Breast epithelium (tissue), 4 donors: ENCODE results near the gene SNUPN. TPM values are rescaled to one million over a fixed set of nuclear protein-coding genes. Genes with fewer than 3 reads are reported as not detected.

Experiments used
- DNase-seq, 2 donors: peaks; one replicate each; pipeline ENCODE4 v3.0.0-alpha.2; 2019; ENCODE audit warnings: low spot score in 2 of 2
- H3K27ac ChIP-seq, 2 donors: fragments of 200-600 bp; sonication (generic) in 1 of 2; one replicate each; pipeline ENCODE4 v1.5.1; 2016 to 2019; ENCODE audit warnings: mild to moderate bottlenecking in 1 of 2
- H3K27me3 ChIP-seq, 2 donors: fragments of 200-600 bp; sonication (generic) in 1 of 2; one replicate each; pipeline versions ENCODE4 v1.5.1 to v1.6.0; 2017 to 2019; ENCODE audit warnings: control low read depth in 1 of 2, mild to moderate bottlenecking in 1 of 2
- H3K36me3 ChIP-seq: fragments of 200-600 bp; one replicate; pipeline ENCODE4 v1.5.1; 2019
- H3K4me1 ChIP-seq, 2 donors: fragments of 200-600 bp; sonication (generic); one replicate each; pipeline ENCODE4 v1.5.1; 2016 to 2019; ENCODE audit warnings: control low read depth in 1 of 2
- H3K4me3 ChIP-seq, 3 donors: fragments of 200-600 bp; sonication (generic); 1 replicate in 2 of 3; 2 replicates in 1 of 3; pipeline ENCODE4 v1.5.1; 2016 to 2019; ENCODE audit warnings: mild to moderate bottlenecking in 3 of 3, moderate library complexity in 2 of 3
- H3K9me3 ChIP-seq, 2 donors: fragments of 200-600 bp; sonication (generic) in 1 of 2; one replicate each; pipeline ENCODE4 v1.5.1; 2016 to 2019; ENCODE audit warnings: control low read depth in 1 of 2
- POLR2A ChIP-seq: fragments of 450-650 bp; IDR thresholded peaks from one replicate; pipeline ENCODE4 v1.6.1; 2016; ENCODE audit warnings: antibody characterized with exemption, mild to moderate bottlenecking, moderate library complexity
- POLR2AphosphoS5 ChIP-seq, 3 donors: sonication (generic); formaldehyde crosslinking; IDR thresholded peaks; one replicate each; pipeline ENCODE4 v1.6.1; 2017; ENCODE audit warnings: antibody characterized with exemption in 3 of 3
- intact Hi-C: fragments of 100-400 bp; cut with DNase I; formaldehyde crosslinking; loops from one replicate; pipeline ENCODE4 v1.15.1; 2023; ENCODE audit warnings: low total_unique reads
- total RNA-seq, 3 donors: library from RNA; depleted of rRNA; stranded (reverse); fragments of >200 nt; gene quantifications; one replicate each; pipeline ENCODE4 v1.1.0, GENCODE V29; 2016
- TF ChIP-seq, protein P1 (sequence below), 3 donors: fragments of 450-650 bp; IDR thresholded peaks; one replicate each; pipeline ENCODE4 v1.5.1; 2016 to 2017; ENCODE audit warnings: antibody characterized with exemption in 3 of 3, mild to moderate bottlenecking in 3 of 3, moderate library complexity in 3 of 3

Gene SNUPN
- total RNA-seq, 3 donors from 2014 or later, result 19.8 to 24.9 (median 23.6) TPM

DNA sequence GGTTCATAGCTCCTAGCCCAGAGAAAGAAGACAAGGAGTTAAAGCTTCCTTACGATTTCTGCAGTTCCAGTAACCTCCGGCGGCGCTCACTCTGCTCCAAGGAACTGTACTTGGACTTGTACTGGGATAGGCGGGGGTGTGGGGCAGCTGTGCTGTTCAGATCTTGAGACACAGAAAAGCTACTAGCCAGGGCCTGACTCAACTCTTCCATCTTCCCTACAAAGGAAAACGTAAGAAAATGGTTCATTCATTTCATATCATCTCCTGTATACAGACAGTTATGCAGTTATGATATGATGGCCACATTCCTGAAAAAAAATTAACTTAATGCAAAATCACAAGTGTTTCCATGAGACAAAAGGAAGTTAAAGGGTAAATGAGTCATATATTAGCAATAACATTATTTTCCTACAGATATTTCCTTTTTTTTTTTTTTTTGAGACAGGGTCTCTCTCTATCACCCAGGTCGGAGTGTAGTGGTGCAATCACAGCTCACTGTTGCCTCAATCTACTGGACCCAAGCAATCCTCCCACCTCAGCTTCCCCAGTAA is 4.6 kb downstream of the SNUPN start:
- intact Hi-C loops, result no loop called here
- Histone ChIP-seq H3K4me1 (peaks cover 0 to 5% of the 10 kb centered on the region in 2 donors), H3K36me3 (no peaks in the 10 kb centered on the region), H3K9me3 (no peaks in the 10 kb centered on the region), H3K27me3 (no peaks in the 10 kb centered on the region), H3K4me3 (peak overlapping the region; percentile 28 to 54 (median 29)), H3K27ac (peak overlapping the region; percentile 84 to 85)
- peak; percentile 65 to 71 for DNase-seq
- TF ChIP-seq, protein P1, sequence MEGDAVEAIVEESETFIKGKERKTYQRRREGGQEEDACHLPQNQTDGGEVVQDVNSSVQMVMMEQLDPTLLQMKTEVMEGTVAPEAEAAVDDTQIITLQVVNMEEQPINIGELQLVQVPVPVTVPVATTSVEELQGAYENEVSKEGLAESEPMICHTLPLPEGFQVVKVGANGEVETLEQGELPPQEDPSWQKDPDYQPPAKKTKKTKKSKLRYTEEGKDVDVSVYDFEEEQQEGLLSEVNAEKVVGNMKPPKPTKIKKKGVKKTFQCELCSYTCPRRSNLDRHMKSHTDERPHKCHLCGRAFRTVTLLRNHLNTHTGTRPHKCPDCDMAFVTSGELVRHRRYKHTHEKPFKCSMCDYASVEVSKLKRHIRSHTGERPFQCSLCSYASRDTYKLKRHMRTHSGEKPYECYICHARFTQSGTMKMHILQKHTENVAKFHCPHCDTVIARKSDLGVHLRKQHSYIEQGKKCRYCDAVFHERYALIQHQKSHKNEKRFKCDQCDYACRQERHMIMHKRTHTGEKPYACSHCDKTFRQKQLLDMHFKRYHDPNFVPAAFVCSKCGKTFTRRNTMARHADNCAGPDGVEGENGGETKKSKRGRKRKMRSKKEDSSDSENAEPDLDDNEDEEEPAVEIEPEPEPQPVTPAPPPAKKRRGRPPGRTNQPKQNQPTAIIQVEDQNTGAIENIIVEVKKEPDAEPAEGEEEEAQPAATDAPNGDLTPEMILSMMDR (IDR thresholded peaks at IDR 0.05), result peak; percentile 34 to 47 (median 39)
- TF ChIP-seq POLR2A, result no peak
- peak in 2 of 3 donors; percentile 10 to 43 for TF ChIP-seq POLR2AphosphoS5 (IDR thresholded peaks at IDR 0.05)

DNA sequence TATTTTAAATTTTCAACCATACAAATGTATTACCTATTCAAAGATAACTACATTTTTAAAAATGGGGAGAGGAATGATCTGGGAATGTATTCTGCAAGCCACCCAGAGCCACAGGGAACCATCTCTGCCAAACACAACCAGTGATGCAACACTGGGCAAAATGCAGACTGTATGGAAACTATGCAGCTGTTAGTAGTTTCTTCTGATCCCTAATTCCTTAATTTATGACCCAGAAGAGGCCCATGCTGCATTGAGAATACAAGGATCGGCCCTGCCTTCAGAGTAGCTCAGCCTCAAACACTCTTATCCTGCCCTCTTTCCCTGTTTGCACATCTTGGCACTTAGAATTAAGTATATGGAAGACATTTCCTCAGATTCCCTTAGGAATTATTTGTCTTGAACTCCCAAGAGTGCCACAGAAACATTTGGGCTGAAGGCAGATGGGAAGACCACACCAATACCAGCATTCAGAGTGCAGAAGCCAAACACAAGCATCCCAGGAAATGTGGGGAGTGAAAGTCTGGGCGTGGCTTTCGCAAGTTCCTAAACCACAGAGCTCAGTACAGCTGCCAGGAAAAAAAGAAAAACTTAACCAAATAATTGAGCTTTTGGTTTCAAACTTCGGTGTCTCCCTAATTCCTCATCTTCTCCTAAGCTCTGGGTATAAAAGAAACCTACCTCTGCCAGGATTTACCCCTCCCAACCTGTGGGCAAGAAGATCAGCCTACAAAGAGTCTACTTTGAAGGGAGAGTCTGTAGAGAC is 5.3 kb downstream of the SNUPN start:
- H3K27me3 ChIP-seq, result no peaks in the 10 kb centered on the region
- no peaks in the 10 kb centered on the region for H3K36me3 ChIP-seq
- no peaks in the 10 kb centered on the region for H3K9me3 ChIP-seq
- intact Hi-C loops, result no loop called here
- H3K4me3 ChIP-seq, result peak overlapping the region; percentile 28 to 54 (median 29)
- no peak for DNase-seq
- H3K27ac ChIP-seq, result peak overlapping the region; percentile 76 to 84
- TF ChIP-seq, protein P1 (IDR thresholded peaks at IDR 0.05), result no peak
- TF ChIP-seq POLR2AphosphoS5 (IDR thresholded peaks at IDR 0.05), result no peak
- TF ChIP-seq POLR2A, result no peak
- peaks cover 0 to 5% of the 10 kb centered on the region in 2 donors for H3K4me1 ChIP-seq

DNA sequence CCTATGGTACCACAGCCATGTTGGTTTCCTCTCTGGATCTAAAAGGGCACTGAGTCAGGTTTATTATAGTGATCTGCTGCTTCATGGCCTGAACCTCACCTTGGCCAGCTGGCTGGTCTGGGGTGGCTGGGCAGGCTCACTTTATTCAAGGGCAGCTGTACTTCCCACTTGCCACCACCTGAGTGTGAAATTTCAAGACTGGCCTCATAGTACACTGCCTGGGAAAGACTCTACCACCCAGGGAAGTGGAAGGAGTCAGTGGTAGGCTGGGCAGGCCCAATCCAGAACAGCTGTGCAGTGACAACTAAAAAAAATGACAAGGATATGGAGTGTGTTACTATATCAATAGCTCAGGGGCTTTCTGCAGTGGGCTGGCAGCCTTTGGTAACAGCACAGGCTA is 8.8 kb downstream of the SNUPN start:
- DNase-seq, result no peak
- intact Hi-C loops, result loop anchor here (1.0 kb wide), 1 partner anchor 260 kb away; no protein-coding TSS in a partner anchor
- Histone ChIP-seq H3K27ac (no peak overlapping the region), H3K36me3 (no peaks in the 10 kb centered on the region), H3K4me1 (peaks cover 0 to 5% of the 10 kb centered on the region in 2 donors), H3K27me3 (no peaks in the 10 kb centered on the region), H3K9me3 (no peaks in the 10 kb centered on the region), H3K4me3 (no peak overlapping the region)
- TF ChIP-seq POLR2AphosphoS5 (IDR thresholded peaks at IDR 0.05) (no peak), POLR2A (no peak)
- TF ChIP-seq, protein P1 (IDR thresholded peaks at IDR 0.05), result no peak

DNA sequence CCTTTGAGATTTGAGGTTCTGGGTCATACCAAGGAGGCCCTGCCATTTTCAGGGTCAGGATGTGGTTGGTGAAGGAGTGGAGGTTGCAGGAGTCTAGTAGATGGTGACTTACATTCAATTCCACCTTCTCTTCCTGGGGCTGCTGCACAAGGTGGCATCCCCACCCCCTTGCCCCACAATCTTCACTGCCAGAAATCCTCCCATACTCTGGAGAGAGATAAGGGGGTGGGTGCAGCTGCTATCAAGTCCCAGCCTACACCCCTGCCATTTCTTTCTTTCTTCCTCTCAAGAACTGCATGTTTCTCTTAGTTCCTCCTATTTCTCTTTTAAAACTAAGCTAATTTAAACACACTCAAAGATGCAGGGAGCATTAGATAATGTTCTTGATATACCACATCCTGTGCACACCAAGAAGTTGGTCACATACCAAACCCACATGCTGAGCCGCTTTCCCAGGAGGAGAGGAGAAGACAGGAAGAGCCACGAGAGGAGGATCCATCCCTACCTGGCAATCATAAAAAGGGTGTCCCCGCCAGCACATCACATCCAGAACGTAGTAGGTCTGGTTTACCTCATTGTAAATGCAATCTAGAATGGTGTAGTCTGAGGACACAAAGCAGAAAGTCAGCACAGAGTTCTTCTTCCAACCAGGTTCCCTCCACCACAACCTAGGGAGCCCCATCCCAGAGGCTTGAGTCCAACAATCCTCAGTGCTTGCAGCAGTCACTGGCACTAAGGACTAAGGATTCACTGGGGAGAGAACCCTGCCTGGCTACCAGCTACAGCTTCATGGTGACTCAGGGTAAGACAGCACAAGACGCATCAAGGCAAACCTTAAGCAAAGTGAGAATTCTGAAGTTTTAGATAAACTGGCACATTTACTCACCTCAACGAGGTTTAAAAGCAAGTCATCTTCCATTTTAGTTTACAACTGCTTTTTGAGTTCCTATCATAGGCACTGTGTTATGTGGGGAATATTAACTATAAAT is 18.5 kb downstream of the SNUPN start:
- Histone ChIP-seq H3K36me3 (peaks cover 15% of the 10 kb centered on the region), H3K4me3 (no peak overlapping the region), H3K27me3 (no peaks in the 10 kb centered on the region), H3K9me3 (no peaks in the 10 kb centered on the region), H3K27ac (no peak overlapping the region), H3K4me1 (no peaks in the 10 kb centered on the region)
- DNase-seq, result no peak
- TF ChIP-seq POLR2AphosphoS5 (IDR thresholded peaks at IDR 0.05), result no peak
- no peak for TF ChIP-seq POLR2A
- TF ChIP-seq, protein P1 (IDR thresholded peaks at IDR 0.05), result no peak
- intact Hi-C loops, result no loop called here
